Anterior cingulate cortex (tissue), 58 donors: ENCODE data around the gene ASXL2.
A peak's percentile ranks its signal among the peaks of the same experiment; 100 is the strongest.

ENCODE experiments used
- DNase-seq, 58 donors: peaks; one replicate each; lab custom pipeline; 2025; lab: John Stamatoyannopoulos, UW

Gene ASXL2

GRCh38 chr2:25808006-25808383, 70.3 kb downstream of the ASXL2 start:
- DNase-seq: no peak

GRCh38 chr2:25806941-25807340, 71.3 kb downstream of the ASXL2 start:
- no peak for DNase-seq

GRCh38 chr2:25805987-25806386, 72.3 kb downstream of the ASXL2 start:
- DNase-seq: no peak

- DNase-seq: no peak
Observed at GRCh38 chr2:25804338-25804737, 73.9 kb downstream of the ASXL2 start.

GRCh38 chr2:25799301-25799700, 79.0 kb downstream of the ASXL2 start:
- no peak for DNase-seq

GRCh38 chr2:25797620-25798488, 80.4 kb downstream of the ASXL2 start:
- DNase-seq: no peak

- no peak for DNase-seq
Observed at GRCh38 chr2:25794544-25795276, 83.6 kb downstream of the ASXL2 start.

GRCh38 chr2:25790074-25790790, 88.1 kb downstream of the ASXL2 start:
- no peak for DNase-seq

GRCh38 chr2:25788457-25788856, 89.8 kb downstream of the ASXL2 start:
- DNase-seq: no peak

- no peak for DNase-seq
Observed at GRCh38 chr2:25787020-25787419, 91.3 kb downstream of the ASXL2 start.

GRCh38 chr2:25784404-25784803, 93.9 kb downstream of the ASXL2 start:
- no peak for DNase-seq

GRCh38 chr2:25777077-25777476, 101.2 kb downstream of the ASXL2 start:
- DNase-seq: no peak

- DNase-seq: no peak
Observed at GRCh38 chr2:25772078-25772477, 106.2 kb downstream of the ASXL2 start.

- no peak for DNase-seq
Observed at GRCh38 chr2:25763575-25763974, 114.7 kb downstream of the ASXL2 start.

- DNase-seq: no peak
Observed at GRCh38 chr2:25760297-25760696, 118.0 kb downstream of the ASXL2 start.

- no peak for DNase-seq
Observed at GRCh38 chr2:25758348-25758747, 119.9 kb downstream of the ASXL2 start.

- no peak for DNase-seq
Observed at GRCh38 chr2:25757906-25758305, 120.4 kb downstream of the ASXL2 start.

GRCh38 chr2:25756536-25756935, 121.8 kb downstream of the ASXL2 start:
- DNase-seq: peak in 1 of 58 donors; percentile 4

GRCh38 chr2:25749676-25750075, 128.6 kb downstream of the ASXL2 start:
- no peak for DNase-seq

- no peak for DNase-seq
Observed at GRCh38 chr2:25744055-25744454, 134.2 kb downstream of the ASXL2 start.
